GF-D8 (cell line): Measurements from ENCODE around the gene MORN1.
A peak's percentile ranks its signal among the peaks of the same experiment; 100 is the strongest.

Experiments
- DNase-seq: peaks from one replicate; lab custom pipeline; 2025; lab: John Stamatoyannopoulos, UW

The MORN1 gene

DNA sequence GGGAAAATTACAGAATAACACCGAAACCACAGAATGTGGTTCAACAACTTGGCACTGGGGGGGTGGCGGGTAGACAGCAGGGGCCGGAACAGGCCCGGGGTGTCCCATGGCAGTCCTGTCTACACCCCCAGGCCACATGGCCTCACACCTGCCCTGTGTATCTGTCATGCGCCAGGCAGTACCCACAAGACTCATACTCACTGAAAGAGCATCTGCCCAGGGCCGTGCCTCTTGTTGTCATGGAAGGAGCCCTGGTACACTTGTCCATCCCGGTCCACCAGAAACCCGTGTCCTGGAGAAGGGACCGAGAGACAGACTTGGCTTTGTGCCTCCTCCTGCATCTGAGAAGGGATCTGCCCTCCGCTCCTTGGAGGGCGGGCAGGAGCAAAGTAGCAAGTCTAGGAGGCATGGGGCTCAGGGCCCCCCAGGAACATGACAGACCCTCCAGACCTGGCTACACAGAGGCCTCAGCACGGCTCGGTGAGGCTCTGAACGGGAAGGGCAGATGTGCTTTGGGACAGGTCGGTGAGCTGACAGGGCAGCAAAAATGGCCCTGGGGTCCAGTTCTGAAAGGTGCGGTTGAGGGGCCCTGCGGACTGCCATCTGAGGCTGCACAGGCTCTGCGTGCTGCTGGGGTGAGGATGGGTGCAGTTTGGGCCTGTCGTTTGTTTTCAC is 5.6 kb downstream of the MORN1 start:
- no peak for DNase-seq

DNA sequence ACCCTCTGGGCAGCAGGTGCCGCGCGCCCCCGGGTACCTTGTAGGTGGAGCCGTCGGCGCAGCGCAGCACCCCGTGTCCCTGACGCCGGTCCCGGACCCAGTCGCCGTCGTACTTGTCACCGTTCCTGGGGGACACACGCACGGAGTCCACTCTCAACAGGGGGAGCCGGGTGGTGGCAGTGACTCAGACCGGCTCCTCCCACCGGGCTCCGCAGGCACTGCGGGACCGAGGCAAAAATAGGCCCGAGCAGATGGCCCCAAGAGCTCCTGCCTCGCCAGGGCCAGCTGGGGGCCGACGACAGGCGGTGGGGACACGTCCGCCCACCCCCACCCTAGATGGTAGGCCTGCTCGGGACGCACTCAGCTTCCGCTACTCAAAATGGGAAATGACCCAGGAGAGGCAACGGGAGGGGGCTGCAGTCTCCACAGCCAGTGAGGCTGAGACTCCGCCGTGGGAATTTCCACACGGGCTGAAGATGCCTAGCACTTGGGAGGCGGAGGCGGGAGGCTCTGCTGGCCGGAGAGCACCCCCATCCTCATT is 6.3 kb downstream of the MORN1 start:
- no peak for DNase-seq

DNA sequence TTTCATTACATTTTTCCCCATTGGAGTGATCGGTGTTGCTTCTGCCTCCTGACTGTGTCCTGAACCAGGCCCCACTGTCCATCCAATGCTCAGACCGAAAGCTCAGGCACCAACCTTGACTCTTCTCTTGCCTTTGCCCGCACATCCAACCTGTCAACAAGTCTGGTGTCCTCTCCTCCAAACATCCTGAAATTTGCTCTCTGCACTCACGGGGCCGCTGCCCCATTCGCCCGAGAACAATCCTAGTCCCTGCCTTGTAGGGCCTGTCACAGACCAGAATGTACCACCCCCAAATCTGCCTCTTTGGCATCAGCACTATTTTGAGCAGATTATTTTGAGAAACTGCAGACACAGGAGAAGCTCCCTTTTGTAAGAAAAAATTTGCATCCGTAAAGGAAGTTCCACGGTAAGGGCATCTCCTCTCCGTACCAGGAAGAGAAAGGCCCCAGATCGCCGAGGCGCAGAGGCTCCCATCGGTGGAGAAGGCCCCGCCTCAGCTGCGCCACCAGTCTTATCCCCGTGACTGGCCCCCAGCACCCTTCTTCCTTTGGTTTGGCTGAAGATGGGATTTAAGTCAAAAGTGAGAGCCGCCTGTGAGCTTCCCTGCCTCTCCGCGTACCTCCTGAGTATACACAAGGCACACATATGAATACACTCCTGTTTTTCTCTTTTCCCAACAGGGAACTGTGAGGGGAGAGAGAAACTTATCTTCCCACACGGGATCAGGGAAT is 7.1 kb downstream of the MORN1 start:
- DNase-seq: no peak

DNA sequence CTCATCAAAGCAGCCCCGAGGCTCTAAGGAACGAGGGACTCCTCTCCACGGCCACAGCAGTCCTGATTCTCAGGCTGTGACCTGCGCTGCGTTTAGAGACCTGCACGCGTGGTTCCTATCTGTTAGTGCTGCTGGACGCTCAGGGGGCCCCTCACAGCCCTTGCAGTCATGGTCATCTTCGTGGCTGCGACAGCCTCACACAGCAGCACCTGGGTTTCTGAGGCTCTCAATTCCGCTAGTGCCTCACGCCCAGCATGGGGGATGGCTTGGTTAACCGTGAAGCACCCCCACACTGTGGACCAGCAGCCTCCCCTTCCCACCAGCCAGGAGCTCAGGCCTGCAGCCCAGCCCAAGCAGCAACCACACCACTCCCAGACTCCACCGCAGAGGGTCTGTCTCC is 7.8 kb downstream of the MORN1 start:
- no peak for DNase-seq

DNA sequence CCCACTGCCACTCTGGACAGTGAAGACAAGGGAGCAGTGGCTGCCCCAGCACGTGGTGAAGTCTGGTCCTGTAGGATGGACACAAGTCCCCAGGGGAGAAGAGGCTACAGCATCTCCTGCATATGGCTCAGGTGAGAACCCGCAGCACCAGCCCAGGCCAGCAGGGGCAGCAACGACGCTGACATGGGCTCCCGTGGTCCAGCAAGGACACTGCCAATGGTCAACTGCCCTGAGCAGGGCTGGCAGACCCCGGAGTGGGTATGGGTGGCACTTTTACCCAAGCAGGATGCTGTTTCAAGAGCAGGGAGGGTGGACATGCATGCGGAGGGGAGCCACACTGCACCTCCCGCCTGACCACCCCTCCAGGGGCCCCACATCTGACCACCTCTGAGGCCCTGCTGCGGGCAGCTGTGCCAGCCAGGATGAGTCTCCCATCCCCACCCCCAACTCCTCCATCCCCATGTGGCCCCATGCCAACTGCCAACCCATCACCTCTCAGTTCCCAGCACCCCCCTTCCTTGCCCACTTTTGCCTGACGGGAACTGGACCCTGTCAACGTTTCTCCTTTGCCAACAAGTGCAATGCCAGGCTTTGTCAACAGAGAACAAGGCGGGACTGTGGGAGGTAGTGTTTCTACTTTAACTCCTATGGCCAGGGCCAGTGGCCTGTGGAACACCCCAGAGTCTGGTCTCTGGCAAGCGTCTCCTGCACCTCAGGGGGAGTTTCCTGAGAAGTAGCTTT is 8.6 kb downstream of the MORN1 start:
- DNase-seq: no peak

DNA sequence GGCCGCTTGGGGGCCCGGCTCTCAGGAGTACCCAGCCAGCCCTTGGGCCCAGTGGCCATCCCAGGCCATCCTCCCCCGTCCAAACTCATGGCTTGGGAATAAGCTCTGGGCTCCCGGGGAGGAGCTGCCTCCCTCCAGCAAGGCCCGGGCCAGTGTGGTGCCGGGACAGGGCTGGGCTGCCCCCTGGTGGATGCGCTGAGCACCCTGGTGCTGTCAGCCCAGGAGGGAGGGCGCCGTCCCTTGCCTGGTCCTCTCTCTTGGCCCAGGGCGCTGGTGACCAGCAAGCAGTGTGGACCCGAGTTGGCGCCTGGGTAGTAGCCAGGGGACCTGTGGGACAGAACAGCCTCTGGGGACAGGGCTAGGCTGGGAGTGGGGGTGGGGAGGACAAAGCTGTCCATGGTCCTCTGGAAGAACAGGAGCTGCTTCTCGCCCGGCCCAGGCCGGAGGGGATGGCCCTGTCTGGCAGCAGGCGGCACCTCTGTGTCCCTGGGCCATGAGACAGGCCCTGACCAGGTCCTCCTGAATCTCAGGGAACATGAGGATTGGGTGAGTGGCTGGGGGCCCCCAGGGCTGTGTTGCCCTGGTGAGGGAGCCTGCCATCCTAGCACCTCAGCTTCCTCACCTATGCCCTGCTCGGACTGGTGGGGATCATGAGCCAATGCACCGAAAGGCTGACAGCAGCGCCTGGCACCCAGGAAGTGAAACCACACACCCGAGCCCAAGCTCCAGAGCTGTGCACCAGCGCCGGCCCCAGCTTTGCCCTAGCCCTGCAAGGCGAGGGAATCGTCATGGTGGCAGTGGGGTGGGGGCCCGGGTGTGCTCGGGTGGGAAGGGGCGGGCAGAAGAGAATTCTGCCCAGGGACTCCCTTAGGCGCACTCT is 9.4 kb downstream of the MORN1 start:
- peak; percentile 14 for DNase-seq

DNA sequence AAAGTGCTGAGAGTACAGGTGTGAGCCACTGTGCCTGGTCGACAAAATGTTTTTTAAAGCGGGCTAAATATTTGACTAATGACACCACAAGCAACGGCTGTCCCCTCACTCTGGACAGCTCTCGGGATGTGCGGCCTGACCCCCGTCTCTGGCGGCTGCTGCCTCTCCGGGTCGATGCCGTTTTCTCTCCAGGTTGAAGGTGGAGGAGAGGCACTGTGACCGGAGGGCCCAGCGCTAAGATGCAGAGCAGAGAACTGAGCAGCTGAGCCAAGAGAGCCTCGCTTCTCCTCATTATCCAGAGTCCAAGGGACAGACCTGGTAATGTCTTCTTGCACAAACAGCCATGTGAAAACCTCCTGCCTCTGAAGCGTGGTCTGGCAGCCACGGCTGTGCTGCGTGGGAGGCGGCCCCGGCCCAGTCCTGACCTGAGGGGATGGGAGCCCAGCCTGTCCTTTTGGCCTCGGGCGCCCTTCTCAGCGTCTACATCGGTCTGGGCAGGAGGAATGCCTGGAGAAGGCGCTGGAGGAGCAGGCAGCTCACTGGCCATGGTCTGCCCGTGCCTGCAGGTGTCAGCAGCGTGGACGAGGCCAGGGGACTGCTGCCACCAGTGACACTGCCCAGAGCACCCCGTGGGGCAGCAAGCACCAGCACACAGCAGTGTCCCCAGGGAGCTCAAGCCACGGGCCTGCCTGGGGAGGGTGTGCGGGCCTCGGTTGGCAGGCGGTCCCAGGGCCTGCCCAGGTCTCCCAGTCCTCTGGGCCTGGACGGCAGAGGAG is 10.3 kb downstream of the MORN1 start:
- DNase-seq: no peak

DNA sequence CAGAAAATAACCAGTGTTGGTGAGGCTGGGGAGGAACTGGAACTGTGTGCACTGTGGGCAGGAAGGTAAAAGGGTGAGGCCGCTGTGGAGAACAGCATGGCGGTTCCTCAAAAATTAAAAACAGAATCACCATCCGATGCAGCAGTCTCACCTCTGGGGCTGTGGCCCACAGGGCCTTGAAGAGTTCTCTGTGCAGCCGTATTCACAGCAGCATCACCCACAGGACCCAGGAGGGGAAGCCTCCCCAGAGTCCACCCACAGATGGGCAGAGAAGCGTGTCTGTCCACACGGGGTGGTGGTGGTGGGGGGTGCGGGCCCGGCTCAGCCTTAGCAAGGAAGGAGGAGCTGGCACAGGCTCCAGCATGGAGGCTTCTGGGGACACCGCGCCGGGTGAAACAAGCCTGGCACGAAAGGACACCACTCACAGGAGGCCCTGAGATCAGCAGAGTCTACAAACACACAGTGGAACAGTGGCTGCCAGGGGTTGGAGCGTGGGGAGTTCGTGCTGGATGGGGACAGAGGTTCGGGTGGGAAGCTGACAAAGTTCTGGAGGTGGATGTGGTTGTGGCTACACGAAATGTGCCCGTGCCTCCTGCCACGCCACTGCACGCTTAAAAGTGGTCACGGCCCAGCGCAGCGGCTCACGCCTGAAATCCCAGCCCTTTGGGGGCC is 11.5 kb downstream of the MORN1 start:
- no peak for DNase-seq

DNA sequence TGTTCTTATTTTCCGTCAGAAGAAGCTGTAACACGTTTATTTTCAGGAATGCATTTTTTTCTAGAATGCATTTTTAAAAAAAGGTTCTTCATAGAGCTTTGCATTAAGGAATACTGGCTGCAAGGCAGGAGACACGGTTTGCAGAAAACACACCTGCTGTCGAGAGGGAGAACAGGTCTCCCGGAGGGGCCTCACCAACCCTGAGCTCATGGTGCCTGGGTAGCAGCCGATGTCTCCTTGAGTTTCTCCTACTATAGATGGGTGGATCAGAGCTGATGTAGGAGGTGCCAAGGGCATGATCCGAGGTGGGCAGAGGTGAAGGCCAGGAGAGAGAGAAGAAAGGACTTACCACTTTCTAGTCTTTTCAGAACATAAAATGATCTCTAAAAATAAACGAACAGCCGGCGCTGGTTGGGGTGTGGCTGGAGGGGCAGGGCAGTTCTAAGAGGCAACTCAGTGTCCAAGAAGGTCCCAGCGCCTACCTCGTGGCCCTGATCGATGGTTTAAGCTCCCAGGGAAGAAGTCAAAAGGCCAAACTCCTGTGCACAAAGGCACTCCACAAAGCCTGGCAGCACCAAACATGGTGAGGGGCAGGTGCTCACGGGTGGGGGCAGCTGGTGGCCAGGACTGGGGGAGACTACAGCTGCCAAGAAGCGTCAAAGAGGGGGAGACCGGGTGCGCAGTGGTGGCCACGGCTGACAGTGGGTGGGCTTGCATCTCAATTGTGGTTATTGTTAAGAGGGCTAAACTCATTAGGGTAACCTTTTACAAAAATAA is 12.2 kb downstream of the MORN1 start:
- no peak for DNase-seq

DNA sequence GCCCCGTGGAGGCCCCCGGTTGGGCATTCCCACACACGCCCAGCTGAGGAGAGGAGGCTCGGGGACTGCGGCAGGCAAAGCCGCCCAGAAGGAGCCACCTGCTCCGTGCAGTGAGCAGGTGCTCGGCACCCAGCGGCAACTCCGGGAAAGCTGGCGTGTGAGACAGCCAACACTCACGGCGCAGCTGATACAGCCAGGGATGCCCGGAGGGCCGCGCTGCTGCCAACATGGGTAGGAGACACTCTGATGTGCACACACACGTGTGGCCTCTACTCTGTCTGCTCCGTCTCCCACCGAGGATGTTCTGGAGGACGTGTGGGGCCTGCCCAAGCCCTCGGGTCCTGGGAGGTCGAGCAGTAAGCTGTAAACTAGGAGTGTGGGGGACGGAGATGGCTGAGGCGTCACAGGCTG is 12.9 kb downstream of the MORN1 start:
- DNase-seq: no peak

DNA sequence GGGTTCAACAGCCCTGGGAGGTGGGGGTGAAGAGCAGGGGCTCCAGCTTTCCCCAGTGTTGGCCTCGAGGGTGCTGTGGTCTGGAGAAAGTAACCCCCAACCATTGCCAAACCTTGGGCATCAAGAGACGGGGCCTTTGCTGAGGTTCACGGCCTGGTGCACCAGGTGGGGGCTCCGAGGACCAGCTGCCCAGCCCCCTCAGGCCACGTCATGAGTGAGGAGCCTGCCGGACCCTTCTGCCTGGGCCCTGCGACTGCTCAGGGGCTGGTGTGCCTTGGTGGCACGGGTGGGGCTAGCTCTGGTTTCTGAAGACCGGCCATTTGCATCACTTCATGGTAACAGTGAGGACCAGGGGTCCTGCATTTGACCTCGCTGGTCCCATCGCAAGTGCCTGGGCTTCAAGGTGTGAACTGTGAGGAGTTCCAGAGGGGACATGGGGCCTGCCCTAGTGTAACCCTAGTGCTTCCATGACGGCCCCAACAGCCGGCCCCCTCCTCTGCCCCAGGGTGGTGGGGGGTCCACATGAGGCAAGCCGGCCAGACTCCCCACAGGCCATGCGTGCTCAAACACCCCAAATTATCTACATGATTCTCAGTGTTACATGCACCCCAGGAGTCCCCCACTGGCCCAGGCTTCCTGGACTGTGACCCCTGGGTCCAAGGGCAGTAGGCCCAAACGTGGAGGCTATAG is 13.5 kb downstream of the MORN1 start:
- DNase-seq: no peak

DNA sequence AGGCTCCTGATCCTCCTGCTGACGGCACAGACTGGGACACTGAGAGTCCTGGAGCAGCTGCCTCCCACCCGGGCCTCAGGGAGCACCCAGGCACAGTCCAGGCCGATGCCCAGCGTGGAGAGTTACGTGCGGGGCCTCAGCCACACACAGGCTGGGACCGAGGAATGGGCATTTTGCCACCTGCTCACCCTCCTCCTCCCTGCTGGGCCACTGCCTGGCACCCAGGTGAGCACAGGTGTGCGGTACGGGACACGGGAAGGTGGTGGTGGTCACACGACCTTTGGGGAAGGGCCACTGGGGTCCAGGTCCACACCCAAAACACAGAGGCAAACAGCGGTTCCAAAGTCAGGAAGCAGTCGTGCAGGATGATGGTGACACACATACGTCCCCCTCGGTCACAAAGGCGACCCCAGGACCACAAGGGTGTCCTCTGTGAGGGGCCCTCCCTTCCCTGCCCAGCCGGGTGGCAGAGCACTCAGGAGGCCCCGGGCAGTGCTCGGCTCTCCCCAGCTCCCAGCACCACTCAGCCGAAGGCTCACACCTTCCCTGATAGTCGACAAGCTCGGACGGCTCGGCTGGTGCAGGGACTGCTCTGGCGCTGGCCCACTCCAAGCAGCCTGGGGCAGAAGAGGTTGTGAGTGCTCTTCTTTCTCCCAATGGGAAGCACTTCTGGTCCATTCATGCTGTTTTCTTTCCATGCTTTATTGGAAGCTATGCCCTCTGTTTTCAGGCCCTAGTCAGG is 14.3 kb downstream of the MORN1 start:
- DNase-seq: no peak

DNA sequence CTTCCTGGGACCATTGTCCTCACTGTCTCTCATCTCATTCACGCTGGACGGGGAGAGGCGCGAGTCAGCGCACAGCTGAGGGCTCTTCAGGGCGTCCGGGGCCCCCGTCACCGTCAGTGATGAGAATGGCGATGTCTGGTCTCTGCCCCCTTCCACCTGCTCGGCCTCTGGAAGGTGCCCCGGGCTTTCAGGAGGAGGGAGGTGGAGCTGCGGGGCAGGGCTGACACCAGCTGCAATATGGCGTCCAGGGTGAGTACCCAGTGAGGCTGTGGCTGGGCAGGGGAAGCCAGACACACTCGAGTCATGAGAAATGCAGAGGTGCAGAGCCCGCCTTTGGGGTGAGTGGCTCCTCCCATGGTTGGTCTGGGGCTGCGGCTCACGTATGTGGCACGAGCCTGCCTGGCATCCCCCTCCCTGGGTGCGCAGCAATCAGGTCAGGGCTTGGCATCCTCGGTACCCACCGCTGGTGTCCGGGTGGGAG is 15.1 kb downstream of the MORN1 start:
- DNase-seq: no peak

DNA sequence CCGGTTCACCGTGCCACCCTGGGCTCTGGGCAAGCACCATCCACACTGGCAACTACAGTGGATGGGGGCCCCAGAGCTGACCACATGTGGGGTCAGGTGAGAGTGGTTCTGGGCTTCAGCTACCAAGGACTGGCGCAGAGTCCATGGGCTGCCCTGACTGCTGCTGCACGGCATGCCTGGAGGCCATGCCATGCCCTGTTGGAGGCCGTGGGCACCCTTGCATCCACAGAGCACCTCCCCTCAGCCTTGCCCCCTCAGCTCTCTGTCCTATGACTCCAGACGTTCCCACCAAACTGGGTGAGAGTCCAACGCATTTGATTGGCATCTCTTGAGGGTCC is 15.5 kb downstream of the MORN1 start:
- DNase-seq: no peak

DNA sequence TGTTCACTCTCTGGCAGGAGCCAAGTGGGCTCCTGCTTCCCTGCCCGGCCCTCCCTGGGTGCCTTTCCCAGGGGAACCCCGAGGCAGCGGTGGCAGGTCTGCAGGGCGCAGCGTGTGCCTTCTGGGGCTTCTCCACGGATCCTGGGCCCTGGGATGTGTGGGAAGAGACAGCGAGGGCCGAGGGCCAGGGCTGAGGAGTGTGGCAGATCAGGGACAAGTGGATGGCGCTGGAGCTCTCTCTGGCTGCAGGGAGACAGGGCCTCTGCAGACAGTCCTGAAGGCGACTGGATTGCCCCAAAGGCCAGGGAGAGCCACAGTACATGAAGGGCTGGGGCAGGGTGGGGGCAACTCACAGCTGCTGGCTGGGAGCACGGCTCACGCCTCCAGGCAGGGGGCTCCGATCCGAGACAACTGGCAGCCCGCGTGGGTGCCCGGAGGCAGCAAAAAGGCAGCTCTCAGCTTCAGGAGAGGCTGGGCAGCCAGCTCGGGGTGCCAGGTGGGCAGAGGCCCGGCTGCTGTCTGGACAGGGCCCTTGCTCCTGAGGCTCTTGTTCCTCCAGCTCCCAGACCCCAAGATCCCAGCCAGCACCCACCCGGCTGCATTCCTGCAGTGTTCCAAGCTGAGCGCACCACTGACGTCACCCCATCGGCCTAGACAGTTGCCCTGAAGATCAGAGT is 16.0 kb downstream of the MORN1 start:
- no peak for DNase-seq

DNA sequence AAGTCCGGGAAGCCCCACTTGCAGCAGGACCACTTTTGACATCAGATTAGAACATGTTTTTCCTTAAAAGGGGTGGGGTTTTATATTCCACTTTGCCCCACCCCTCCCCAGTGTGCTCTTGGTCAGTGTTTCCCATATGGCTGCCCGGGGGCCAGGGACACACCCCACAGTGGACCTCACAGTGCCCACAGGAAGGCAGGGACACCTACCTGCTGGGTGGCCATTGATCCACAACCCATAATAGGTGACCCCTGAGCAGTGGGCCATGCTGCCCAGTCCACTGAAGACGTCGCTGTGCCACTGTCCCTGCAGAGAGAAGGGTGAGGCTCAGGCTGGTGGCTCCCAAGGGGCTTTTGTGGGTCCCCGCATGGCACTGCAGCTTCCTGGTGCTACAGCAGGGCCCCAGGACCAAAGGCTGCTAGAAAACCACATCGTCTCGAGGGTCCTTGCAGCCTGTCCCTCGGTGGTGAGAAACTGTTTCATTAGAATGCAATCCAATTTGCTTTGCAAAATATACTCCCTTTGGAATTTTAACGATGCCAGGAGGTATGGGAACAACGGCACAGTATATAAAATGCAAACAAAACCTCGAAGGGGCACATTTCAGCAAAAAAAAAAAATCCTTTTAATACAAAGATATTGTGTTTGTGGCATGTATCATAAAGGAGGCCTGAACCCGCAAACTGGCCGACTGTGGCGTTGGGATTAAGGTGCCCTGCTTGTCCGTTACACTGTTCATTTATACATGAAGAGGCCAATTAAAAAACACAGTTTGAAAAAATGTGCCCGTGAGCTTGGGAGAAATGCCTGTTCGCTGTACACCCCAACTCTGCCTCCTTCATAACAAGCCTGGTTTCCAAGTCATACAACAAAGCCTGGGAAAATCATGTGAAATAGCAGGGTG is 16.9 kb downstream of the MORN1 start:
- DNase-seq: no peak
